NT2/D1 (cell line): ENCODE data around the gene TRAF6.

Source experiments
- YY1 ChIP-seq: IDR thresholded peaks from 2 replicates; pipeline ENCODE4 v1.6.1; 2011; ENCODE audit not compliant: insufficient read length, insufficient read depth
- ZNF274 ChIP-seq: IDR thresholded peaks from 2 replicates; pipeline ENCODE4 v1.6.1; 2011; ENCODE audit warnings: mild to moderate bottlenecking, low read depth, low read length

DNA sequence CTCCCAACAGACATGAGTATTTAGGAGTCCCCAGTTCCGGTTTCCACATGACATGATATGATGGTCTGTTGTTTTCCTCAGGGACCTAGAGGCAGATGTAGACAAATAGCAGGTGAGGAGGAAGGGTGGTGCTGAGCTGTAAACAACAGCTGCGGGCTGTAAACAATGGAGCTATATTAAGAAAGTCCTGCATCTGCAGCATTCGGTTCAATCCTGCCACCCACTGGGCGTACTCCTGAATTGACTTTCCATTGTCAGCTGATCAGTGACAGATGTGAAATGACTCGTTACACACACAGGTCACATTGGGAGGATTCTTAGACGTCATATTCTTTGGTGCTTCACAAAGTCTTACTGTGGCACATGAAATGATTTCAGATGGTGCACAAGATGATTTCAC lies 30.9 kb upstream of the TRAF6 start:
- no peak for TF ChIP-seq ZNF274
- TF ChIP-seq YY1, result no peak
